Subcutaneous adipose tissue (tissue), 4 donors: ENCODE results near the gene RASSF9. TPM values are rescaled to one million over a fixed set of nuclear protein-coding genes. Genes with fewer than 3 reads are reported as not detected.

ENCODE experiments used
- CTCF ChIP-seq: fragments of 450-650 bp; IDR thresholded peaks from one replicate; pipeline ENCODE4 v1.5.1; 2016; ENCODE audit warnings: low read depth, mild to moderate bottlenecking, control low read depth, antibody characterized with exemption, moderate library complexity
- total RNA-seq, 4 donors: library from RNA; depleted of rRNA; stranded (reverse); fragments of >200 nt; gene quantifications; one replicate each; pipeline ENCODE4 v1.1.0, GENCODE V29; 2016

Gene RASSF9
- total RNA-seq, 4 donors from 2014 or later: 1.1 to 3.2 (median 2.1) TPM

GRCh38 chr12:85755760-85756159 lies 80.4 kb downstream of the RASSF9 start:
- no peak for TF ChIP-seq CTCF

Other genes starting within 250 kb of the RASSF9 start
- 1 to 10 TPM in 1 of 4 donors, not detected in 3; 4.3 TPM for gene NTS, start 37.9 kb upstream of the RASSF9 start, total RNA-seq